GM21786 (cell line): Measurements from ENCODE around the gene ADAMTS4.

Experiments
- ATAC-seq: cut with Tn5 transposase; IDR thresholded peaks from one replicate; pipeline ENCODE4 v1.9.1; 2021; ENCODE audit not compliant: unreplicated experiment

ADAMTS4 gene

DNA sequence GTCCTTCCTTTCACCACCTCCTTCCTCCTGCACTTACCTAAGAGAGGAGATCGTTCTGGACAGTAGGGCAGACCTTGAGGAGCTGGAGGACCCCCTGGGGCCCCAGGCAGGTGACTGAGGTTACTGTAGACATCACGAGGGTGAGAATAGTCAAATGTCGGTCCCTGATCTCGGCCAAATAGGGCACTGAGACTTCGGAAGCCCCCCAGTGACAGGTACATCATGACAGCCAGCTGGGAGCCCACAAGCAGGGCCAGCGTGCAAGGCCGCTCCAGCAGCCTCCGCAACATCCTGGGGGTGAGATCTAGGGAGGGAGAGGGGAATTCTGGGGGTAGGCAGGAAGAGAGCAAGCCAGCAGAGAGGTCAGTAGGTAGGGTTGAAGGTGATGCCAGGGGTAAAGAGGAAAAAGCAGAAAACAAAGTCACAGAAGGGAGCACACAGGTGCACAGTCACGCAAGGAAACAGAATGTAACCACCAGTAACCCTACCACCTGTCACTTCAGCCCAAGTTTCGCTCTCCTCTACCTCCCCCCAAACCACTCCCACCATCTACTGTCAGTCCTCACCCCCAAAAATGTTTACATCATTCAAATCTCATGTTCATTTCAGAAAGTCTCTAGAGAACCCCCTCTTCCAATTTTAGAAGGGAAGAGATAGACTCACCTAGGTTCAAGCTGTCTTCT, 22.9 kb downstream of the ADAMTS4 start:
- no peak for ATAC-seq

GRCh38 chr1:161174911-161175310, 23.9 kb downstream of the ADAMTS4 start:
- no peak for ATAC-seq

- ATAC-seq = no peak
Measured at GRCh38 chr1:161173711-161174110, 25.1 kb downstream of the ADAMTS4 start.

DNA sequence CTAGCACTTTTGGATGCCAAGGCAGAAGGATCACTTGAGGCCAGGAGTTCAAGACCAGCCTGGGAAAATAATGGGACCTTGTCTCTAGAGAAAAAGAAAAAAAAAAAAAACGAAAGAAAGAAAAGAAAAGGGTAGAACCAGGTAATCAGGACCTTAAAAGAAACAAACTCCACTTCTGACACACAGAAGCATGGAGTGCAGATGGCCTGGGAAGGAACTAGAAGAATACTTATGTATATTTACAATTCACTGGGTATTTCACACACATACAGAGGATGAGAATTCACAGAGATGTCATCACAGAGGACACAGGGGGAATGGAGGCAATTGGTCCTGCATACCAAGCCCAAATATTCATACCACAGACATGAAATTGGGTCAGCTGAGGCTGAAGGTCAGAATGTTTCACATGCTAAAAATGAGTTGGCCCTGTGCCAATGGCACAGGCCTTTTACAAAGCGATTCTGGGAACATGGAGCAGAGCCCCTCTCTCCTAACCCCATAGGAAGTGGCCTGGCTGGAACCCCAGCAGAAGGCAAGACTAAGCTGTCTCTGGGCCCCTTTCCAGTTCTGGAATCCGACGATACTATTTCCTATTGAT, 26.0 kb downstream of the ADAMTS4 start:
- no peak for ATAC-seq

GRCh38 chr1:161172349-161172748, 26.5 kb downstream of the ADAMTS4 start:
- ATAC-seq = no peak

- no peak for ATAC-seq
Measured at GRCh38 chr1:161171696-161172095, 27.2 kb downstream of the ADAMTS4 start.

GRCh38 chr1:161171191-161171590, 27.7 kb downstream of the ADAMTS4 start:
- ATAC-seq = no peak

GRCh38 chr1:161168906-161169305, 29.9 kb downstream of the ADAMTS4 start:
- ATAC-seq = no peak

DNA sequence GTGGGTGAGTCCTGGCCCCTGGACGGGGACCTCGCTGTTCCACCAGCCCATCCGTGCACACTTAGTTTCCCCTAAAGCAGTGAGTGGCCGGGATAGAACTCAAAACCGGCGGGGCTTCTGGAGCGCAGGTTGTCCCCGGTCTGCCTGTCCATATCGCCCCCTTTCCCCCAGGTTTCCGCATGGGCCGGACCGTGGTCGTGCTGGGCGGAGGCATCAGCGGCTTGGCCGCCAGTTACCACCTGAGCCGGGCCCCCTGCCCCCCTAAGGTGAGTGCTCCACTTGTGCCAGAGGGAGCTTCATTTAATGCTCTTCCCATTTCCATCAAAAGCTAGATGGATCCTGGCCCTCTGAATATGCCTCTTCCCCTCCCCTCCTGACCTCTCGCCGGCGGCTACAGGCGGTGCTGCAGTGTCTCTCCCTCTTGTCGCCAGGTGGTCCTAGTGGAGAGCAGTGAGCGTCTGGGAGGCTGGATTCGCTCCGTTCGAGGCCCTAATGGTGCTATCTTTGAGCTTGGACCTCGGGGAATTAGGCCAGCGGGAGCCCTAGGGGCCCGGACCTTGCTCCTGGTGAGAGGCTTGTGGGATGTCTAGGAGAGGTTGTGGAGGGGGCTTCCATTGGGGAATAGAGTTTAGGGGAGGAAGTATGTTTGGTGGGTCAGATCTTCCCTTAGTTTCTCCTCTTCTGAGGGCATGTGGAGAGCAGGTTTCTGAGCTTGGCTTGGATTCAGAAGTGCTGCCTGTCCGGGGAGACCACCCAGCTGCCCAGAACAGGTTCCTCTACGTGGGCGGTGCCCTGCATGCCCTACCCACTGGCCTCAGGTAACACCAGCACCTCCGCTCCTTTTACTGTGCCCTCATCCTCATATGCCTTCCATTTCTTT, 31.9 kb downstream of the ADAMTS4 start:
- ATAC-seq = no peak

- peak; percentile 96 for ATAC-seq
Measured at GRCh38 chr1:161165742-161166668, 32.8 kb downstream of the ADAMTS4 start, which contains the start of gene PPOX. PPOX (plus strand) TSS chr1:161166426; CDS start chr1:161166848, 422 bp downstream.

DNA sequence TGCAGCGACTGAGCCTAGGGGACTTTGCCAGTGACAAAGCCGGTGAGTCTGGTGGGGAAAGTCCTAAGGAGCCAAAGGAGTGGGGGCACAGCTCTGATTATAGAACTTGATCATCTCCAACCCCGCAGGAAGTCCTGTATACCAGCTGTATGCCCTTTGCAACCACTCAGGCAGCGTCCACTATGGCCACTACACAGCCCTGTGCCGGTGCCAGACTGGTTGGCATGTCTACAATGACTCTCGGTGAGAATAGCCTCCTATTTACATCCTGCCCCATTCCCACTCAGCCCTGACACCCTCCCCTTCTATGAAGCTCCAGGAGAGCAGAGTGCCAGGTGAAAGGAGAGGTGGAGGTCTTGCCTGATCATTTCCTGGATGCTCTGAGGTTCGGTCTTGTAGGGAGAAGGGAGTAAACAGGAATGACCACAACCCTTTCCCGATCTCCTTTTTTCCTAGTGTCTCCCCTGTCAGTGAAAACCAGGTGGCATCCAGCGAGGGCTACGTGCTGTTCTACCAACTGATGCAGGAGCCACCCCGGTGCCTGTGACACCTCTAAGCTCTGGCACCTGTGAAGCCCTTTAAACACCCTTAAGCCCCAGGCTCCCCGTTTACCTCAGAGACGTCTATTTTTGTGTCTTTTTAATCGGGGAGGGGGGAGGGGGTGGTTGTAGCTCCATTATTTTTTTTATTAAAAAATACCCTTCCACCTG, 33.8 kb downstream of the ADAMTS4 start:
- ATAC-seq = no peak

- ATAC-seq = no peak
Measured at GRCh38 chr1:161163793-161164192, 35.1 kb downstream of the ADAMTS4 start.

GRCh38 chr1:161162806-161163205, 36.0 kb downstream of the ADAMTS4 start:
- no peak for ATAC-seq

GRCh38 chr1:161162052-161162451, 36.8 kb downstream of the ADAMTS4 start:
- ATAC-seq = no peak

GRCh38 chr1:161161652-161162051, 37.2 kb downstream of the ADAMTS4 start:
- ATAC-seq = no peak

DNA sequence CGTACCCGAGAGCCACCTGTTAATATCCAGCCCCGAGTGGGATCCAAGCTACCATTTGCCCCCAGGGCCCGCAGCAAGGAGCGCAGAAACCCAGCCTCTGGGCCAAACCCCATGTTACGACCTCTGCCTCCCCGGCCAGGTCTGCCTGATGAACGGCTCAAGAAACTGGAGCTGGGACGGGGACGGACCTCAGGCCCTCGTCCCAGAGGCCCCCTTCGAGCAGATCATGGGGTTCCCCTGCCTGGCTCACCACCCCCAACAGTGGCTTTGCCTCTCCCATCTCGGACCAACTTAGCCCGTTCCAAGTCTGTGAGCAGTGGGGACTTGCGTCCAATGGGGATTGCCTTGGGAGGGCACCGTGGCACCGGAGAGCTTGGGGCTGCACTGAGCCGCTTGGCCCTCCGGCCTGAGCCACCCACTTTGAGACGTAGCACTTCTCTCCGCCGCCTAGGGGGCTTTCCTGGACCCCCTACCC, 38.1 kb downstream of the ADAMTS4 start:
- ATAC-seq = no peak

DNA sequence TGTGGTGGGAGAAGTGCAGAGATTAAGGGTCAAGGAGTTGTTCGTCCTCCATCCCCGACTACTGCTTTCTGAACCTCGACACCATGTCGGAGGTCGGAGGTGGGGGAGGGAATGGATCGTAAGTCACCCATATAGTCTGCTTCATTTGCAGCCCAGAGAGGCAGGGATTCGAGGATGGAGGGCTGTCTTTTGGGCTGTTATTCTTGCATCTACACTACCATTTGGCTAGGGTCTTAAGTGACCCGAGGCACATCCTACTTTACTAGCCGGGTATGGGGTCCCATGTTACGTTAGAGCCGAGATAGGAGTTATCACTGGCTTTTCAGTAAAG, 39.0 kb downstream of the ADAMTS4 start:
- ATAC-seq = no peak

DNA sequence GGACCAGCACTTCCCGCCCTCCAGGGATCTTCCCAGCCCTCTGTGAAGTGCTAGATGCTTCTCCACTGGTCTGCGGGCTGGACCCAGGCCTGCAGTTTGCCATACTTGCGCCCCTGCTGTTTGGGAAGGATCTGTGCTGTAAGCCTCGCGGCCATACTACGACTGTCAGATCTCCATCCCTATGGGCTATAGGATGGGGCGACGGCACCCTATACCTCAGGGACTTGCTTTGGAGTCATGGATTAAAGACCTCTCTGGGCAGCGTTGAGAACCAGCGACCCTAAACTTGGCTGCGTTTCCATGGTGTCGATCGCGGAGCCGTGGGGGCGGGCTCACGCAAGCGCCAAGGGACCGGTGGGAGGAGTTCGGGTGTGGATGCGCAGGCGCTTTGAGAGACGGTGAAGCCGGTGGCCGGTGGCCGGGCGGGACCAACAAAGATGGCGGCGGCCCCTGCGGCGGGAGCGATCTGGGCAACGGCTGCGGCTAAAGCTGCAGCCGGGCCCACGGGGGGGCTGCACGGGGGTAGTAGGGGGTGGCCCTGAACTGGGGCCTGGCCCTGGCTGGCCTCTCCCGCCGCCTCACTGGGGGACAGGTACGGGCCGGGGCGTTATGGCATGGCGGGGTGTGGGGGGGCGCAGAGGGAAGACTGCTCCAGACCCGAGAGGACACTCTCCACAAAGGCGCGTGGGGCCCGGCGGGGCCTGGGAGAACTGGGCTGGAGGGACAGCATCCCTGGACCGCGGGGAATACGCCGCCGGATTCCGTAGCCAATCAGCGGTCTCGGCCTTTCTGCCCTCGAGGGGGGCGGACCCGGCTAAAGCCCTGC, 39.6 kb downstream of the ADAMTS4 start, which contains the start of gene USP21:
Gene USP21 (plus strand): TSS at position 414 of the 826 bp plus-strand sequence. CDS start 1,141 bp downstream, outside the sequence.
- peak; percentile 87 for ATAC-seq
